ENCODE data around the gene FMN1. TPM values are rescaled to one million over a fixed set of nuclear protein-coding genes. Genes with fewer than 3 reads are reported as not detected.

The FMN1 gene
- total RNA-seq, 1 experiment from 2014 or later: 2.4 TPM

DNA sequence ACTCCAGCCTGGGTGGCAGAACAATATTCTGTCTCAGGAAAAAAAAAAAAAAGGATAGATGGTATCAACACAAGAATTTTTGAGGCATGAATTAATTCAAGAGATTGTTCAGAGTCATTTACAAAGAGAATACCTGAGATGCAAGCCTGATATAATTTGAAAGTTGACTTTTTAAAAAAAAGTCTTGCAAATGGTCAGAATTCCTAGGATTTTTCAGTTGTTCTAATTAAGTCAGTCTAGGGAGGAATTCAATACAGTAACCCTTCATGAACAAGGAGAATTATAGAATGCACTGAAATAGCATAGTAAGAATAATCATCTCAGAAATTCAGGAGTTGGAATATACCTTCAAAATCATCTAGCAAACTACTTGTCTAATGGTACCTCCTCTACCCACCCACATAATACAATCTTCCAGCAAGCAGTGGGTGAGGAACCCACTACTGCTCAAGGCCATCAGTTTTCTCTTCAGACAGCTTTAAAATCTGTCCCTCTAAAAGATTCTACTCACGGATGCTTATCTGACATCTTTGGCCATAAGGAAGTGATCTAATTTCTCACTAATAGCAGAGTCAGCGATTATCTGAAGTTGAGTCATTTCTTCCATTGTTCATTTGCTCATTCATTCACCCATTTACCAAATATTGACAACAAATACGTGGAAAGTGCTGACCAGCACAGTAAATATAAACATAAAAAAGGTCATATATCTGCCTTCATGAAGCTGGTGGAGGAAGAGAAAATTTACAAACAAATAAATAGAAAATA, 317.1 kb downstream of the FMN1 start:
- intact Hi-C loops (cut with micrococcal nuclease): no loop called here
- TF ChIP-seq, protein P1, sequence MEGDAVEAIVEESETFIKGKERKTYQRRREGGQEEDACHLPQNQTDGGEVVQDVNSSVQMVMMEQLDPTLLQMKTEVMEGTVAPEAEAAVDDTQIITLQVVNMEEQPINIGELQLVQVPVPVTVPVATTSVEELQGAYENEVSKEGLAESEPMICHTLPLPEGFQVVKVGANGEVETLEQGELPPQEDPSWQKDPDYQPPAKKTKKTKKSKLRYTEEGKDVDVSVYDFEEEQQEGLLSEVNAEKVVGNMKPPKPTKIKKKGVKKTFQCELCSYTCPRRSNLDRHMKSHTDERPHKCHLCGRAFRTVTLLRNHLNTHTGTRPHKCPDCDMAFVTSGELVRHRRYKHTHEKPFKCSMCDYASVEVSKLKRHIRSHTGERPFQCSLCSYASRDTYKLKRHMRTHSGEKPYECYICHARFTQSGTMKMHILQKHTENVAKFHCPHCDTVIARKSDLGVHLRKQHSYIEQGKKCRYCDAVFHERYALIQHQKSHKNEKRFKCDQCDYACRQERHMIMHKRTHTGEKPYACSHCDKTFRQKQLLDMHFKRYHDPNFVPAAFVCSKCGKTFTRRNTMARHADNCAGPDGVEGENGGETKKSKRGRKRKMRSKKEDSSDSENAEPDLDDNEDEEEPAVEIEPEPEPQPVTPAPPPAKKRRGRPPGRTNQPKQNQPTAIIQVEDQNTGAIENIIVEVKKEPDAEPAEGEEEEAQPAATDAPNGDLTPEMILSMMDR (conservative IDR thresholded peaks at IDR 0.05; ENCODE audit: low read depth, low read length): no peak
- TF ChIP-seq EZH2 (IDR thresholded peaks at IDR 0.05; ENCODE audit: low read length, unreplicated experiment) (no peak), EZH2phosphoT487 (IDR thresholded peaks at IDR 0.05; ENCODE audit: borderline replicate concordance, low read length) (no peak)
- no peaks in the 10 kb centered on the region for H3K79me2 ChIP-seq (ENCODE audit: low read length)
- H3K9me2 ChIP-seq (replicated peaks; ENCODE audit: low read length): no peaks in the 10 kb centered on the region
- peaks cover 44% of the 10 kb centered on the region for H3K4me1 ChIP-seq (ENCODE audit: insufficient read depth, low read length)
- H4K20me1 ChIP-seq (ENCODE audit: low read length): no peaks in the 10 kb centered on the region
- H3K27ac ChIP-seq (ENCODE audit: low read length): peak overlapping the region; percentile 74
- peak; percentile 76 for DNase-seq
- no peaks in the 10 kb centered on the region for H3K36me3 ChIP-seq (ENCODE audit: low read depth, low read length)
- no peaks in the 10 kb centered on the region for H3K27me3 ChIP-seq (ENCODE audit: low read length)
- no peak overlapping the region for H3K4me3 ChIP-seq (ENCODE audit: low read length)
- no peak overlapping the region for H2AFZ ChIP-seq (ENCODE audit: low read length)
- POLR2A ChIA-PET (ENCODE audit: unreplicated experiment): interaction anchor here (0.6 kb wide), 1 partner anchor 49 kb away, joined by 3 read pairs; no protein-coding TSS in a partner anchor
- BruUV-seq (replicated peaks): no TSS peak
- ATAC-seq: peak; percentile 33; the same call in 1 of the 2 replicates
- H3F3A ChIP-seq (ENCODE audit: low read length, unreplicated experiment): no peaks in the 10 kb centered on the region
- H3K9me3 ChIP-seq (ENCODE audit: low read length): no peaks in the 10 kb centered on the region
- H3K9ac ChIP-seq (ENCODE audit: low read length): peak overlapping the region; percentile 23; the same call in 1 of the 2 replicates
- H3K4me2 ChIP-seq (ENCODE audit: low read length): peak overlapping the region; percentile 14; the same call in 1 of the 2 replicates
- CTCF ChIA-PET: no interaction called here

DNA sequence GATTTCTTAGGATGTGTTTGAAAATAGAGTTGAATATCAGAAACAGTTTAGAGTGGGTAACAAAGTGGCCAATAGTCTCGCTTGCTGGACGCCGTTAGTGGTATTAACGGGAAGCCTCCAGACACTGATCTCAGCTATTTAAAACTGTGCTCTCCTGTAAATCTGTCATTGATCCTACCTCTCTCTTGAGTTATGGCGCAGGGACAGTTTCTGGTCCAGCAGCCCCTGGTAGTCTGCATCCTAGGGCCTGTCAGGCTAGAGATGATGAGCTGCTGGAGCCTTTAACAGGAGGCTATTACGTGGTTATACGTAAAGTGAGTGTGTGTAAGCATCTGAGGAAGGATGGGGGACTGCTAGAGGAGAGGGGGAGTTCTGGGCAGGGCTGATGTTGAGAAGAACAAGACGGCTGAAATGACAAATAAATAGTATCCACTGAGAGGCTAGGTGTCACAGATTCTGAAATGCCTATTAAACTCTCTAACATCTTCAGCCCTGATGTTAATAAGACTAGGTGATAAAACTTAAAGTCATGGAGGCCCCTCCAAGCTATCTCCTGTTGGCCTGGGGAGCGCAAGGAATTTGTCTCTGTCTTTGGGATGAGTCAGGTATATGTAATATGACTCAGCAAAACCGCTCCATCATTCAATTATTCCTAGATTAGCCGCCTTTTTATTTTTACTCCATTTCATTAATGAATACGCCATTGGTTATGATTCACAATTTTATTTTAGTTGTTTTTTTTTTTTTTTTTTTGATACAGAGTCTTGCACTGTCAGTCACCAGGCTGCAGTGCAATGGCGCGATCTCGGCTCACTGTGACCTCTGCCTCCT, 321.0 kb downstream of the FMN1 start:
- Histone ChIP-seq H3K4me3 (ENCODE audit: low read length) (no peak overlapping the region), H3K27me3 (ENCODE audit: low read length) (no peaks in the 10 kb centered on the region), H3K9me3 (ENCODE audit: low read length) (no peaks in the 10 kb centered on the region), H3K79me2 (ENCODE audit: low read length) (no peaks in the 10 kb centered on the region), H3F3A (ENCODE audit: low read length, unreplicated experiment) (no peaks in the 10 kb centered on the region), H3K36me3 (ENCODE audit: low read depth, low read length) (no peaks in the 10 kb centered on the region), H3K4me2 (ENCODE audit: low read length) (no peak overlapping the region), H3K9ac (ENCODE audit: low read length) (no peak overlapping the region; the same call in 1 of the 2 replicates), H3K9me2 (replicated peaks; ENCODE audit: low read length) (no peaks in the 10 kb centered on the region), H4K20me1 (ENCODE audit: low read length) (no peaks in the 10 kb centered on the region), H3K27ac (ENCODE audit: low read length) (peak overlapping the region; percentile 64), H2AFZ (ENCODE audit: low read length) (no peak overlapping the region), H3K4me1 (ENCODE audit: insufficient read depth, low read length) (peaks cover 43% of the 10 kb centered on the region)
- no peak for ATAC-seq
- POLR2A ChIA-PET (ENCODE audit: unreplicated experiment): no interaction called here
- TF ChIP-seq EZH2phosphoT487 (IDR thresholded peaks at IDR 0.05; ENCODE audit: borderline replicate concordance, low read length) (no peak), EZH2 (IDR thresholded peaks at IDR 0.05; ENCODE audit: low read length, unreplicated experiment) (no peak)
- TF ChIP-seq, protein P1 (conservative IDR thresholded peaks at IDR 0.05; ENCODE audit: low read depth, low read length): no peak
- intact Hi-C loops (cut with micrococcal nuclease): no loop called here
- CTCF ChIA-PET: interaction anchor here (0.6 kb wide), 1 partner anchor 17 kb away, joined by 4 read pairs; no protein-coding TSS in a partner anchor
- DNase-seq: peak; percentile 62
- no TSS peak for BruUV-seq (replicated peaks)

All from PC-3 (cell line).